G401 (cell line): ENCODE measurements around the gene ENOX2. TPM values are rescaled to one million over a fixed set of nuclear protein-coding genes. Genes with fewer than 3 reads are reported as not detected.
"Not testable (repeated sequence)": the region's sequence is repeated elsewhere in the genome, so short reads cannot be mapped to it uniquely, and the experiment has no call there.

Experiments used
- DNase-seq: peaks from one replicate; pipeline ENCODE4 v3.0.0-alpha.2; 2015; ENCODE audit warnings: low spot score
- in situ Hi-C: cut with HindIII; loops from 2 replicates; pipeline ENCODE4 v1.10.0; 2016; ENCODE audit warnings: low sequenced_read_pairs, mixed read lengths
- total RNA-seq: library from RNA; depleted of rRNA; stranded (reverse); fragments of >200 nt; shearing (Covaris generic); gene quantifications from 2 replicates; pipeline ENCODE4 v1.2.3, GENCODE V29; 2014; rRNA removed

Gene ENOX2
- total RNA-seq: 3.3 and 5.4 TPM in 2 replicates

GRCh38 chrX:130902783-130903613, at the start of gene ENOX2:
ENOX2 (minus strand) TSS chrX:130903209; CDS start chrX:130703216, 199,993 bp downstream.
- in situ Hi-C loops: no loop called here
- DNase-seq: peak; percentile 98

GRCh38 chrX:130952266-130953043, 49.4 kb upstream of the ENOX2 start:
- in situ Hi-C loops: no loop called here
- DNase-seq: no peak

- no peak for DNase-seq
- in situ Hi-C loops: no loop called here
Observed at GRCh38 chrX:130944230-130944629, 41.2 kb upstream of the ENOX2 start.

GRCh38 chrX:130937101-130937500, 34.1 kb upstream of the ENOX2 start:
- no peak for DNase-seq
- in situ Hi-C loops: no loop called here

- no peak for DNase-seq
Observed at GRCh38 chrX:130933358-130933757, 30.3 kb upstream of the ENOX2 start.

GRCh38 chrX:130920405-130920804, 17.4 kb upstream of the ENOX2 start:
- DNase-seq, in situ Hi-C loops: not testable (repeated sequence)

More at GRCh38 chrX:130933358-130933757, 30.3 kb upstream of the ENOX2 start:
- in situ Hi-C loops: no loop called here

GRCh38 chrX:130919676-130920075, 16.7 kb upstream of the ENOX2 start:
- in situ Hi-C loops, DNase-seq: not testable (repeated sequence)

- DNase-seq, in situ Hi-C loops: not testable (repeated sequence)
Observed at GRCh38 chrX:130918498-130918897, 15.5 kb upstream of the ENOX2 start.

GRCh38 chrX:130916636-130917422, 13.8 kb upstream of the ENOX2 start:
- peak; percentile 55 for DNase-seq
- in situ Hi-C loops: no loop called here

GRCh38 chrX:130915302-130915701, 12.3 kb upstream of the ENOX2 start:
- in situ Hi-C loops: no loop called here
- DNase-seq: no peak

GRCh38 chrX:130909469-130910136, 6.6 kb upstream of the ENOX2 start:
- no peak for DNase-seq
- in situ Hi-C loops: no loop called here

- in situ Hi-C loops: no loop called here
- DNase-seq: no peak
Observed at GRCh38 chrX:130906776-130907175, 3.8 kb upstream of the ENOX2 start.

GRCh38 chrX:130902446-130902782, 595 bp downstream of the ENOX2 start:
- DNase-seq: no peak
- in situ Hi-C loops: no loop called here

GRCh38 chrX:130896802-130897501, 6.1 kb downstream of the ENOX2 start:
- in situ Hi-C loops: no loop called here
- no peak for DNase-seq

GRCh38 chrX:130896026-130896425, 7.0 kb downstream of the ENOX2 start:
- DNase-seq: no peak
- in situ Hi-C loops: no loop called here

- in situ Hi-C loops: no loop called here
- no peak for DNase-seq
Observed at GRCh38 chrX:130895299-130895698, 7.7 kb downstream of the ENOX2 start.

- no peak for DNase-seq
- in situ Hi-C loops: no loop called here
Observed at GRCh38 chrX:130893356-130894085, 9.5 kb downstream of the ENOX2 start.

- in situ Hi-C loops: no loop called here
- DNase-seq: no peak
Observed at GRCh38 chrX:130887376-130887775, 15.6 kb downstream of the ENOX2 start.
